HepG2 (cell line): Measurements from ENCODE around the gene SMURF2. TPM values are rescaled to one million over a fixed set of nuclear protein-coding genes. Genes with fewer than 3 reads are reported as not detected.

ENCODE experiments used
- CBX5 ChIP-seq: sonication (generic); formaldehyde crosslinking; IDR thresholded peaks from 2 replicates; pipeline ENCODE4 v1.4.0; 2020; ENCODE audit warnings: missing genetic modification reagents, borderline replicate concordance
- HMG20A ChIP-seq: IDR thresholded peaks from 2 replicates; pipeline ENCODE4 v1.6.1; 2016; ENCODE audit warnings: borderline replicate concordance
- KMT2A ChIP-seq: sonication (generic); formaldehyde crosslinking; IDR thresholded peaks from 2 replicates; pipeline ENCODE4 v1.4.0; 2020; ENCODE audit warnings: missing genetic modification reagents
- ZFP82 ChIP-seq: sonication (generic); formaldehyde crosslinking; IDR thresholded peaks from 2 replicates; pipeline ENCODE4 v1.5.1; 2020; ENCODE audit warnings: mild to moderate bottlenecking, missing genetic modification reagents, borderline replicate concordance
- ZNF598 ChIP-seq: sonication (generic); formaldehyde crosslinking; IDR thresholded peaks from 2 replicates; pipeline ENCODE4 v1.5.1; 2020; ENCODE audit warnings: mild to moderate bottlenecking, missing genetic modification reagents, borderline replicate concordance
- ZNF891 ChIP-seq: sonication (generic); formaldehyde crosslinking; IDR thresholded peaks from 2 replicates; pipeline ENCODE4 v1.5.0; 2020; ENCODE audit warnings: mild to moderate bottlenecking, missing genetic modification reagents
- polyA plus RNA-seq, 8 experiments: library from polyadenylated mRNA; depleted of rRNA in 3 of 8; stranded (reverse) in 7 of 8; unstranded in 1 of 8; fragments of >200 nt; fragmentation: Illumina TruSeq in 4 of 8; extraction: Trizol in 4 of 8; gene quantifications; 2 replicates each; pipeline versions ENCODE4 v1.2.1 to v1.2.3, GENCODE V29; 2011 to 2016; ENCODE audit warnings: low read depth in 4 of 8, missing spikeins in 1 of 8, mixed read lengths in 1 of 8; ENCODE audit not compliant: insufficient read depth in 1 of 8
- total RNA-seq, 5 experiments: library from RNA; depleted of rRNA; stranded (reverse); fragments of >200 nt; fragmentation: Illumina TruSeq; extraction: Trizol; gene quantifications; 2 replicates each; pipeline ENCODE4 v1.2.3, GENCODE V29; 2016; ENCODE audit warnings: low read depth in 1 of 5
- TF ChIP-seq, protein P1 (sequence below): sonication (generic); formaldehyde crosslinking; IDR thresholded peaks from 2 replicates; pipeline ENCODE4 v1.9.0; 2021; ENCODE audit warnings: mild to moderate bottlenecking, missing genetic modification reagents
- TF ChIP-seq, protein P2 (sequence below): sonication (generic); formaldehyde crosslinking; IDR thresholded peaks from 2 replicates; pipeline ENCODE4 v1.4.0; 2020; ENCODE audit warnings: missing genetic modification reagents
- TF ChIP-seq, protein P3 (sequence below): sonication (generic); formaldehyde crosslinking; IDR thresholded peaks from 2 replicates; pipeline ENCODE4 v1.5.1; 2020; ENCODE audit warnings: mild to moderate bottlenecking, missing genetic modification reagents, moderate library complexity
- TF ChIP-seq, protein P4 (sequence below): sonication (generic); formaldehyde crosslinking; IDR thresholded peaks from 2 replicates; pipeline ENCODE4 v1.5.1; 2020; ENCODE audit warnings: mild to moderate bottlenecking, missing genetic modification reagents, moderate library complexity
- TF ChIP-seq, protein P5 (sequence below): sonication (generic); formaldehyde crosslinking; IDR thresholded peaks from 2 replicates; pipeline ENCODE4 v1.4.0; 2020; ENCODE audit warnings: missing genetic modification reagents

Gene SMURF2
- total and polyA plus RNA-seq, 2 of the 13 experiments (the other 11 are each of a cell fraction or from before 2014, with no cell fraction given): 14.9 to 24.3 TPM

DNA sequence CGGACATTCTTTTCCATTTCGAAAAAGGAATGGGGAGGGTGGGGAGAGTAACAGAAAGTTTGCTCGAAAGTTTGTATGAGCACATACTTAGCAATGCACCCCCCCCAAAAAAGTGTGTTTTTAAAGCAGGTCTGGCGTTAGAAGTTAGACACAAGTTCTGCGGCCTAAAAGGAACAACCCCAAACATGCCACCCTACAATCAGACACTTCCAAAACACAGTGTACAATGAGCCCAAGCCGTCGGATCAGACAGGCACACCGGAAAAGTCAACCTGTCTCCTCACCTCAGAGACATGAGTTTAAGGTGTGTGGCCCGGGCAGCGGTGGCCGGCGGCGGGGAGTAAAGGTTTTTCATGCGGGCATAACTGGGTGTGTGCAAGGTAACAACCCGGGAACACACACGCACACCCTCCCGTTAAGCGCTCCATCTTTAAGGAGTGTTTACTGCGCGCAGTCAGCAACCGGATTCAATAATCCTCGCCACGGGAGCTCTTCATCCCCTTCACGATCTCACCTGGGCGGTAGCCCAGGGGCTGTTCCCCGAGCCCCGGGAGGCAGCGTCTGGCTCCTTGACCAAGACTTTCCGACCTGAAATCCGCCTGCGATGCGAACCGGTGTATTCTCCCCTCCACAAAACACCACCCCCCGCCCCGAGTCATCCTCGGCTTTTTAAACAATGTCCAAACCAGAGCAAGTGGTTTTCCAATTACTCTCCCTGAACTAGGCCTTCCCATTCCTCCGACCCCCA lies 955 bp downstream of the SMURF2 start (continued):
- TF ChIP-seq, protein P1, sequence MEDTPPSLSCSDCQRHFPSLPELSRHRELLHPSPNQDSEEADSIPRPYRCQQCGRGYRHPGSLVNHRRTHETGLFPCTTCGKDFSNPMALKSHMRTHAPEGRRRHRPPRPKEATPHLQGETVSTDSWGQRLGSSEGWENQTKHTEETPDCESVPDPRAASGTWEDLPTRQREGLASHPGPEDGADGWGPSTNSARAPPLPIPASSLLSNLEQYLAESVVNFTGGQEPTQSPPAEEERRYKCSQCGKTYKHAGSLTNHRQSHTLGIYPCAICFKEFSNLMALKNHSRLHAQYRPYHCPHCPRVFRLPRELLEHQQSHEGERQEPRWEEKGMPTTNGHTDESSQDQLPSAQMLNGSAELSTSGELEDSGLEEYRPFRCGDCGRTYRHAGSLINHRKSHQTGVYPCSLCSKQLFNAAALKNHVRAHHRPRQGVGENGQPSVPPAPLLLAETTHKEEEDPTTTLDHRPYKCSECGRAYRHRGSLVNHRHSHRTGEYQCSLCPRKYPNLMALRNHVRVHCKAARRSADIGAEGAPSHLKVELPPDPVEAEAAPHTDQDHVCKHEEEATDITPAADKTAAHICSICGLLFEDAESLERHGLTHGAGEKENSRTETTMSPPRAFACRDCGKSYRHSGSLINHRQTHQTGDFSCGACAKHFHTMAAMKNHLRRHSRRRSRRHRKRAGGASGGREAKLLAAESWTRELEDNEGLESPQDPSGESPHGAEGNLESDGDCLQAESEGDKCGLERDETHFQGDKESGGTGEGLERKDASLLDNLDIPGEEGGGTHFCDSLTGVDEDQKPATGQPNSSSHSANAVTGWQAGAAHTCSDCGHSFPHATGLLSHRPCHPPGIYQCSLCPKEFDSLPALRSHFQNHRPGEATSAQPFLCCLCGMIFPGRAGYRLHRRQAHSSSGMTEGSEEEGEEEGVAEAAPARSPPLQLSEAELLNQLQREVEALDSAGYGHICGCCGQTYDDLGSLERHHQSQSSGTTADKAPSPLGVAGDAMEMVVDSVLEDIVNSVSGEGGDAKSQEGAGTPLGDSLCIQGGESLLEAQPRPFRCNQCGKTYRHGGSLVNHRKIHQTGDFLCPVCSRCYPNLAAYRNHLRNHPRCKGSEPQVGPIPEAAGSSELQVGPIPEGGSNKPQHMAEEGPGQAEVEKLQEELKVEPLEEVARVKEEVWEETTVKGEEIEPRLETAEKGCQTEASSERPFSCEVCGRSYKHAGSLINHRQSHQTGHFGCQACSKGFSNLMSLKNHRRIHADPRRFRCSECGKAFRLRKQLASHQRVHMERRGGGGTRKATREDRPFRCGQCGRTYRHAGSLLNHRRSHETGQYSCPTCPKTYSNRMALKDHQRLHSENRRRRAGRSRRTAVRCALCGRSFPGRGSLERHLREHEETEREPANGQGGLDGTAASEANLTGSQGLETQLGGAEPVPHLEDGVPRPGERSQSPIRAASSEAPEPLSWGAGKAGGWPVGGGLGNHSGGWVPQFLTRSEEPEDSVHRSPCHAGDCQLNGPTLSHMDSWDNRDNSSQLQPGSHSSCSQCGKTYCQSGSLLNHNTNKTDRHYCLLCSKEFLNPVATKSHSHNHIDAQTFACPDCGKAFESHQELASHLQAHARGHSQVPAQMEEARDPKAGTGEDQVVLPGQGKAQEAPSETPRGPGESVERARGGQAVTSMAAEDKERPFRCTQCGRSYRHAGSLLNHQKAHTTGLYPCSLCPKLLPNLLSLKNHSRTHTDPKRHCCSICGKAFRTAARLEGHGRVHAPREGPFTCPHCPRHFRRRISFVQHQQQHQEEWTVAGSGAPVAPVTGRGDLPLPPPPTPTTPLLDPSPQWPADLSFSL (CRISPR knock-in tag): 0 out of 2 replicates have a peak, but pooled peaks have one; percentile 38
- TF ChIP-seq ZNF598: 0 out of 2 replicates have a peak, but pooled peaks have one; percentile 37
- TF ChIP-seq, protein P2, sequence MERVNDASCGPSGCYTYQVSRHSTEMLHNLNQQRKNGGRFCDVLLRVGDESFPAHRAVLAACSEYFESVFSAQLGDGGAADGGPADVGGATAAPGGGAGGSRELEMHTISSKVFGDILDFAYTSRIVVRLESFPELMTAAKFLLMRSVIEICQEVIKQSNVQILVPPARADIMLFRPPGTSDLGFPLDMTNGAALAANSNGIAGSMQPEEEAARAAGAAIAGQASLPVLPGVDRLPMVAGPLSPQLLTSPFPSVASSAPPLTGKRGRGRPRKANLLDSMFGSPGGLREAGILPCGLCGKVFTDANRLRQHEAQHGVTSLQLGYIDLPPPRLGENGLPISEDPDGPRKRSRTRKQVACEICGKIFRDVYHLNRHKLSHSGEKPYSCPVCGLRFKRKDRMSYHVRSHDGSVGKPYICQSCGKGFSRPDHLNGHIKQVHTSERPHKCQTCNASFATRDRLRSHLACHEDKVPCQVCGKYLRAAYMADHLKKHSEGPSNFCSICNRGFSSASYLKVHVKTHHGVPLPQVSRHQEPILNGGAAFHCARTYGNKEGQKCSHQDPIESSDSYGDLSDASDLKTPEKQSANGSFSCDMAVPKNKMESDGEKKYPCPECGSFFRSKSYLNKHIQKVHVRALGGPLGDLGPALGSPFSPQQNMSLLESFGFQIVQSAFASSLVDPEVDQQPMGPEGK (CRISPR knock-in tag): peak; percentile 11
- TF ChIP-seq, protein P3, sequence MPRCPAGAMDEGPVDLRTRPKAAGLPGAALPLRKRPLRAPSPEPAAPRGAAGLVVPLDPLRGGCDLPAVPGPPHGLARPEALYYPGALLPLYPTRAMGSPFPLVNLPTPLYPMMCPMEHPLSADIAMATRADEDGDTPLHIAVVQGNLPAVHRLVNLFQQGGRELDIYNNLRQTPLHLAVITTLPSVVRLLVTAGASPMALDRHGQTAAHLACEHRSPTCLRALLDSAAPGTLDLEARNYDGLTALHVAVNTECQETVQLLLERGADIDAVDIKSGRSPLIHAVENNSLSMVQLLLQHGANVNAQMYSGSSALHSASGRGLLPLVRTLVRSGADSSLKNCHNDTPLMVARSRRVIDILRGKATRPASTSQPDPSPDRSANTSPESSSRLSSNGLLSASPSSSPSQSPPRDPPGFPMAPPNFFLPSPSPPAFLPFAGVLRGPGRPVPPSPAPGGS: peak; percentile 76
- TF ChIP-seq ZFP82 (CRISPR knock-in tag): 0 out of 2 replicates have a peak, but pooled peaks have one; percentile 3
- TF ChIP-seq HMG20A: 0 out of 2 replicates have a peak, but pooled peaks have one; percentile 21
- peak; percentile 51; the same call in 1 of the 2 replicates for TF ChIP-seq KMT2A
- peak; percentile 15; the same call in 1 of the 2 replicates for TF ChIP-seq CBX5
- peak; percentile 54; the same call in 1 of the 2 replicates for TF ChIP-seq ZNF891
- TF ChIP-seq, protein P4, sequence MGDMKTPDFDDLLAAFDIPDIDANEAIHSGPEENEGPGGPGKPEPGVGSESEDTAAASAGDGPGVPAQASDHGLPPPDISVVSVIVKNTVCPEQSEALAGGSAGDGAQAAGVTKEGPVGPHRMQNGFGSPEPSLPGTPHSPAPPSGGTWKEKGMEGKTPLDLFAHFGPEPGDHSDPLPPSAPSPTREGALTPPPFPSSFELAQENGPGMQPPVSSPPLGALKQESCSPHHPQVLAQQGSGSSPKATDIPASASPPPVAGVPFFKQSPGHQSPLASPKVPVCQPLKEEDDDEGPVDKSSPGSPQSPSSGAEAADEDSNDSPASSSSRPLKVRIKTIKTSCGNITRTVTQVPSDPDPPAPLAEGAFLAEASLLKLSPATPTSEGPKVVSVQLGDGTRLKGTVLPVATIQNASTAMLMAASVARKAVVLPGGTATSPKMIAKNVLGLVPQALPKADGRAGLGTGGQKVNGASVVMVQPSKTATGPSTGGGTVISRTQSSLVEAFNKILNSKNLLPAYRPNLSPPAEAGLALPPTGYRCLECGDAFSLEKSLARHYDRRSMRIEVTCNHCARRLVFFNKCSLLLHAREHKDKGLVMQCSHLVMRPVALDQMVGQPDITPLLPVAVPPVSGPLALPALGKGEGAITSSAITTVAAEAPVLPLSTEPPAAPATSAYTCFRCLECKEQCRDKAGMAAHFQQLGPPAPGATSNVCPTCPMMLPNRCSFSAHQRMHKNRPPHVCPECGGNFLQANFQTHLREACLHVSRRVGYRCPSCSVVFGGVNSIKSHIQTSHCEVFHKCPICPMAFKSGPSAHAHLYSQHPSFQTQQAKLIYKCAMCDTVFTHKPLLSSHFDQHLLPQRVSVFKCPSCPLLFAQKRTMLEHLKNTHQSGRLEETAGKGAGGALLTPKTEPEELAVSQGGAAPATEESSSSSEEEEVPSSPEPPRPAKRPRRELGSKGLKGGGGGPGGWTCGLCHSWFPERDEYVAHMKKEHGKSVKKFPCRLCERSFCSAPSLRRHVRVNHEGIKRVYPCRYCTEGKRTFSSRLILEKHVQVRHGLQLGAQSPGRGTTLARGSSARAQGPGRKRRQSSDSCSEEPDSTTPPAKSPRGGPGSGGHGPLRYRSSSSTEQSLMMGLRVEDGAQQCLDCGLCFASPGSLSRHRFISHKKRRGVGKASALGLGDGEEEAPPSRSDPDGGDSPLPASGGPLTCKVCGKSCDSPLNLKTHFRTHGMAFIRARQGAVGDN (CRISPR knock-in tag): peak; percentile 56
- TF ChIP-seq, protein P5, sequence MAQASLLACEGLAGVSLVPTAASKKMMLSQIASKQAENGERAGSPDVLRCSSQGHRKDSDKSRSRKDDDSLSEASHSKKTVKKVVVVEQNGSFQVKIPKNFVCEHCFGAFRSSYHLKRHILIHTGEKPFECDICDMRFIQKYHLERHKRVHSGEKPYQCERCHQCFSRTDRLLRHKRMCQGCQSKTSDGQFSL: peak; percentile 20; the same call in 1 of the 2 replicates
